HL-60 (cell line): ENCODE data around the gene NAP1L4.

Experiments
- TF ChIP-seq, protein P1 (sequence below): IDR thresholded peaks from one replicate; pipeline ENCODE4 v1.5.1; 2011; ENCODE audit warnings: low read length, control low read depth, inconsistent platforms; ENCODE audit not compliant: insufficient read depth
- TF ChIP-seq, protein P2 (sequence below): IDR thresholded peaks from 2 replicates; pipeline ENCODE4 v1.6.1; 2012; ENCODE audit warnings: low read depth; ENCODE audit not compliant: insufficient replicate concordance

DNA sequence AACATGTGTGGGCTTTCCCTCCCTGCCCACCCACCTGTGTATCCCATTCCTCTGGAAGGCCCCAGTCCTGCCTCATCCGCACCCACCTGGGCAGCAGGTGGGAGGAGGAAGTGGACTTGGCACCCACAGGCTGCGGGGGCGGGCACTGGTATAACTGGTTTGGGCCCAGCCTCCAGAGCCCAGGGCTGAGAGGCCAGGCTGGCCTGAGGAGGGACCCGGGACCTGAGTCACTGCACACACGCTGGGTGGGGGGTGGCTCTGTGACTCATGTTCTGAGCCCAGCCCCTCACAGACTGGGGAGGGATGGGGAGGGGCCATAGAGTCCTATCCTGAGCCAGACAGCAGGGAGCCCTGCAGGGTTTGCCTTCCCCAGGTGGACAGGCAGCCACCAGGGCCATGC, 79.6 kb downstream of the NAP1L4 start:
- TF ChIP-seq, protein P1, sequence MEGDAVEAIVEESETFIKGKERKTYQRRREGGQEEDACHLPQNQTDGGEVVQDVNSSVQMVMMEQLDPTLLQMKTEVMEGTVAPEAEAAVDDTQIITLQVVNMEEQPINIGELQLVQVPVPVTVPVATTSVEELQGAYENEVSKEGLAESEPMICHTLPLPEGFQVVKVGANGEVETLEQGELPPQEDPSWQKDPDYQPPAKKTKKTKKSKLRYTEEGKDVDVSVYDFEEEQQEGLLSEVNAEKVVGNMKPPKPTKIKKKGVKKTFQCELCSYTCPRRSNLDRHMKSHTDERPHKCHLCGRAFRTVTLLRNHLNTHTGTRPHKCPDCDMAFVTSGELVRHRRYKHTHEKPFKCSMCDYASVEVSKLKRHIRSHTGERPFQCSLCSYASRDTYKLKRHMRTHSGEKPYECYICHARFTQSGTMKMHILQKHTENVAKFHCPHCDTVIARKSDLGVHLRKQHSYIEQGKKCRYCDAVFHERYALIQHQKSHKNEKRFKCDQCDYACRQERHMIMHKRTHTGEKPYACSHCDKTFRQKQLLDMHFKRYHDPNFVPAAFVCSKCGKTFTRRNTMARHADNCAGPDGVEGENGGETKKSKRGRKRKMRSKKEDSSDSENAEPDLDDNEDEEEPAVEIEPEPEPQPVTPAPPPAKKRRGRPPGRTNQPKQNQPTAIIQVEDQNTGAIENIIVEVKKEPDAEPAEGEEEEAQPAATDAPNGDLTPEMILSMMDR, result no peak
- TF ChIP-seq, protein P2, sequence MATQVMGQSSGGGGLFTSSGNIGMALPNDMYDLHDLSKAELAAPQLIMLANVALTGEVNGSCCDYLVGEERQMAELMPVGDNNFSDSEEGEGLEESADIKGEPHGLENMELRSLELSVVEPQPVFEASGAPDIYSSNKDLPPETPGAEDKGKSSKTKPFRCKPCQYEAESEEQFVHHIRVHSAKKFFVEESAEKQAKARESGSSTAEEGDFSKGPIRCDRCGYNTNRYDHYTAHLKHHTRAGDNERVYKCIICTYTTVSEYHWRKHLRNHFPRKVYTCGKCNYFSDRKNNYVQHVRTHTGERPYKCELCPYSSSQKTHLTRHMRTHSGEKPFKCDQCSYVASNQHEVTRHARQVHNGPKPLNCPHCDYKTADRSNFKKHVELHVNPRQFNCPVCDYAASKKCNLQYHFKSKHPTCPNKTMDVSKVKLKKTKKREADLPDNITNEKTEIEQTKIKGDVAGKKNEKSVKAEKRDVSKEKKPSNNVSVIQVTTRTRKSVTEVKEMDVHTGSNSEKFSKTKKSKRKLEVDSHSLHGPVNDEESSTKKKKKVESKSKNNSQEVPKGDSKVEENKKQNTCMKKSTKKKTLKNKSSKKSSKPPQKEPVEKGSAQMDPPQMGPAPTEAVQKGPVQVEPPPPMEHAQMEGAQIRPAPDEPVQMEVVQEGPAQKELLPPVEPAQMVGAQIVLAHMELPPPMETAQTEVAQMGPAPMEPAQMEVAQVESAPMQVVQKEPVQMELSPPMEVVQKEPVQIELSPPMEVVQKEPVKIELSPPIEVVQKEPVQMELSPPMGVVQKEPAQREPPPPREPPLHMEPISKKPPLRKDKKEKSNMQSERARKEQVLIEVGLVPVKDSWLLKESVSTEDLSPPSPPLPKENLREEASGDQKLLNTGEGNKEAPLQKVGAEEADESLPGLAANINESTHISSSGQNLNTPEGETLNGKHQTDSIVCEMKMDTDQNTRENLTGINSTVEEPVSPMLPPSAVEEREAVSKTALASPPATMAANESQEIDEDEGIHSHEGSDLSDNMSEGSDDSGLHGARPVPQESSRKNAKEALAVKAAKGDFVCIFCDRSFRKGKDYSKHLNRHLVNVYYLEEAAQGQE, result no peak
